ENCODE measurements around the gene KMO.

KMO gene

DNA sequence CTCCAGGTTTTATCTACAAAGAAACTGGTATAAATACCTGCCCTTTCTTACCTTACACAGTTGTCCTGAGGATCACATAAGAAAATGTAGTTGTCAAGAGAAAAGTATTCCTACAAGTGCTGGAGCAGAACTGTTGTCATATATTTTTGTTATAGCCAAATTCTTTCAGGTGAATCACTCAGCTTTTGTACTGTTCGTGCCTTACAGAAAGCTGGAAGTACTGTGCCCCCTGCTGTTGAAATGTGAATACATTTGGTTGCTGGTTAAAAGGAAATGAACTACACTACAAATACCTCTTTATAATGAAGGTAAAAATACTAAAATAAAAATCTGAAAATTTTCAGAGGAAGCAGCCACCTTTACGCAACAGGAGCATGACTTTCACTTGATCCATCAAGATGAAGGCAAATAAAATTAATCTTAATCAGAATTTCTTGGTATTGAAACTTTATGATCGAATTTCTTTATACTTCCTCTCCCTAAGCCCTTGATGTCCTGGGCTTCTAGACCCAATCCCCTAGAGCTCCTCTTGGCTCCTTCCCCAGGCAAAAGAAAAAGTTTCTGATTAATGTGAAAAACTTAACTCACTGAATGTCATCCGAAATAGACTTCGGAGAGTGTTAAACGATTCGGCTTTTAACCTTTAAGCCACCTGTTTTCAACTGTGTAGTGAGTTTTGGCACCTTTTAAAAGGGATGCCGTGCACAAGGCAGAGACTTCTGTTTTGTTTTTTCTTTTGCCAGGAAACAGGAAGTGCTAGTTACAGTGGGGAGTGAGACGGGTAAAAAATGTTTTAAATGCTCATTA lies 95.5 kb downstream of the KMO start:
- no peak for DNase-seq (ENCODE audit: low read depth in 2 of 2)

- no peak for DNase-seq (ENCODE audit: low read depth in 2 of 2)
Measured at GRCh38 chr1:241630005-241630404, 97.8 kb downstream of the KMO start.

GRCh38 chr1:241630476-241630875 lies 98.3 kb downstream of the KMO start:
- no peak for DNase-seq (ENCODE audit: low read depth in 2 of 2)

- DNase-seq (ENCODE audit: low read depth in 2 of 2), result no peak
Measured at GRCh38 chr1:241630899-241631298, 98.7 kb downstream of the KMO start.

DNA sequence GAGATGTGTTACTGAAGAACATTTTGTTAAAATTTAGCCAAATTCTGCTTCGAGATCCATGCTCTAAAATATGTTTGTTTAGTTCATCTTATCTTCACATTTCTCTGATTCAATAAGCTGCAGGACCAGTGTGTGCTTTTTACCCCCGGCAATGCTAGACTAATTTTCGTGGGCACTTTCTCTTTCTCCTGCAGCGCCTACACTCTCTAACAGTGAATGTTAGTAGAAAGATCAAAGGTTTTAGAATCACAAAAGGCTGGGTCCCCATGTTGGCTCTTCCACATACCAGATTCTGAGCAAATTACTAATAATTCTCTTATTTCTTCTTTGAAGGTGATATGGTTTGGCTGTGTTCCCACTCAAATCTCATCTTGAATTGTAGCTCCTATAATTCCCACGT lies 99.5 kb downstream of the KMO start:
- no peak for DNase-seq (ENCODE audit: low read depth in 2 of 2)

DNA sequence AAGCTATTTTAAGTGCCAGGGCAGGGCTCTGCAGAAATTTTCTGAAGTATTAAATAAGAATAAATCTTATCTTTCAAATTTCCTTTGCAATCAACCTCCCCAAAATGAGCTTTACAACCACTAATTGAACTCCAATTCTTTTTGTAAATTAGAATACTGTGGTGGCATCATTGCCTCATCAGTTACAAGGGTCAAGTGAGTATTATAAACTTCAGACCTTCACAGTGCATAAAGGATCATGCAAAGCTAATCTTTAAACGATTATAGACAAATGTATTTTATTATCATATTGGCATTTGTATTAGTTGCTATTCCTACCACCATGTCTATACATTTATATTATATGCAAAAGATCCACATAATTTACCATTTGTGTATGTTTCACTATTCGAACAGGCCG lies 100.8 kb downstream of the KMO start:
- no peak for DNase-seq (ENCODE audit: low read depth in 2 of 2)

- no peak for DNase-seq (ENCODE audit: low read depth in 2 of 2)
Measured at GRCh38 chr1:241635556-241636152, 103.5 kb downstream of the KMO start.

DNA sequence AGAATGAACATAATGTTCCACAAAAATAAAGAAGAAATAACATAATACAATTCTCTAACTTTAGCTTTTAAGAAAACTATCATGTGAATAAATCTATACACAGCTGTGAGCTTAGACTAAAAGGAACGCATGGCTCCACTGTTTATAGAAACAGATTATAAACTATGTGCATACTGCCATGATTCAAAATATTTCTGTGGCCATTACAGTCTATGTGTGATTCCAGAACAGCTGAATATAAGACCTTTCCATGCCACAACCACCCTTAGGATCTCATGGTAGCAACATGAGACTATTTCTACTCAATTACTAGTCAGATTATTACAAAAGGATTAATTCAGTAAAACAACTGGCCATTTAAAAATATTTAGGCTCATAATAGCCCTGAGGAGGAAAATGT lies 104.1 kb downstream of the KMO start:
- no peak for DNase-seq (ENCODE audit: low read depth in 2 of 2)

DNA sequence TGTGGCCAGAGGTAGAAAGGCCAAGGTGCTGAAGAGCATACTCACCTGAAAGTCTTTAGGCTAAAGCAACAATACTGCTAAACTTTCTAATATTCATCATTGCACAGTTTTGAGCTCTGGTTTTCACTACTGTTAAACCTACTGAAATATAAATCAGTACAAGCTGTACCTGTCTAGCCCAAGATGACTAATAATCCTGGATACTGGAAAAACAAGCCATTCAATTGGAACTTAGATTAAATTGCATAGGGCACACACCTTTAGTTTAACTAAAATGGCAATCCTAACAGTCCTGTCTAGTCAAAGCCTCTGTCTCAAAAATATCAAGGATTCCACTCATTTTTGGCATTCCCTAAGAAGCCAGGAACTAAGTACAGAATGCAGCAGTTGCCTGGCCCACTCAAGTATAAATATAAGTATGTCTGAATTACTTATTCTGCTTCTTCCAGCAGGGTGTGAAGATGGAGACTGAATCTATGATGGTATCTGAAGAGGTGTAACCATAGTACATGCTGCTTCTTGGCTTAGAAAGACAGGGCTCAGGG lies 104.9 kb downstream of the KMO start:
- DNase-seq (ENCODE audit: low read depth in 2 of 2), result no peak

DNA sequence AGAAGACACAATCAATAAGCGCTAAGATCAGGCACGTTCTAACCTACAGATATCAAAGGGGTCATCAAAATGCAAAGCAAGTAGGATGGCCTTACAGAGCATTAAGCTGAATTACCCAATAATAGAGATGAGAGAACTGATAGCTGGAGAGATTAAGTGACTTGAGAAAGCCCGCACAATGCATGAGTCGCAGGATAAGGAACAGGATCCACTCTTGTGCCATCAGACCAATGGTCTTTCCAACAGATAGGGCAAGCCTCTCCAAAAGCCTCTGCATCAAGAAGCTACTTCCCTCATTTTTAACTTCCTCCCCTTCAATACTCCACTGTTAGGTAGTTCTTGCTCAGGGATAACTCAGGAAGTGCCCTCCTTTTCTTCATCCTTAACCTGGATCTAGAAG lies 105.4 kb downstream of the KMO start:
- DNase-seq (ENCODE audit: low read depth in 2 of 2), result no peak

- DNase-seq (ENCODE audit: low read depth in 2 of 2), result no peak
Measured at GRCh38 chr1:241638099-241638682, 106.0 kb downstream of the KMO start.

- no peak for DNase-seq (ENCODE audit: low read depth in 2 of 2)
Measured at GRCh38 chr1:241638909-241639622, 106.9 kb downstream of the KMO start.

DNA sequence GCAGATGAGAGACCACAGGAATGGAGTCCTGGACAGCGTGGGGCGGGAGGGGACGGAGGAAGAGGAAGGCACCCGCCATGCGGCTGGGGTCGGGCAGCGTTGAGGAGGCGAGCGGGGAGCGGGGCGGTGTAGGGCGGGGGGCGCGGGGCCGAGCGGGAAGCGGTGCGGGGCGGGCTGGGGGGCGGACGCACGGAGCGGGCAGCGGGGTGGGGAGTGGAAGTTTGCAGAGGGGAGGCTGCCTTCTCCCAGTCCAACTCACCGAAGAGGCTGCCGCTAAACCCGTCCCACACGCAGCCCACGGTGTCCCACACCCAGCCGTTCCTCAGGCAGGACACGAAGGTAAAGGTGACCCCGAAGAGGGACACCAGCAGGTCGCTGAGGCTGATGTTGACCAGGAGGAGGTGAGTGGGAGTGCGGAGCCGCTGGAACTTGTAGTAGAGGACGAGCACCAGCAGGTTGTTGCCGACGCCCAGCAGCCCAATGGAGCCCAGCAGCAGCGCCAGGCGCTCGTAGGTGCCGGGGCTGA lies 107.5 kb downstream of the KMO start:
- DNase-seq (ENCODE audit: low read depth in 2 of 2), result peak in 1 of 2 donors; percentile 21

- peak; percentile 76 to 90 for DNase-seq (ENCODE audit: low read depth in 2 of 2)
Measured at GRCh38 chr1:241640149-241640866, 108.1 kb downstream of the KMO start, which contains the start of the genes CHML and OPN3. Gene CHML, minus strand, starts transcription at chr1:241640369. Its CDS starts 4,603 bp downstream, at chr1:241635766. Gene OPN3, minus strand, starts transcription at chr1:241640369. Its CDS starts 115 bp downstream, at chr1:241640254.

GRCh38 chr1:241640867-241641622 lies 108.9 kb downstream of the KMO start:
- DNase-seq (ENCODE audit: low read depth in 2 of 2), result no peak

DNA sequence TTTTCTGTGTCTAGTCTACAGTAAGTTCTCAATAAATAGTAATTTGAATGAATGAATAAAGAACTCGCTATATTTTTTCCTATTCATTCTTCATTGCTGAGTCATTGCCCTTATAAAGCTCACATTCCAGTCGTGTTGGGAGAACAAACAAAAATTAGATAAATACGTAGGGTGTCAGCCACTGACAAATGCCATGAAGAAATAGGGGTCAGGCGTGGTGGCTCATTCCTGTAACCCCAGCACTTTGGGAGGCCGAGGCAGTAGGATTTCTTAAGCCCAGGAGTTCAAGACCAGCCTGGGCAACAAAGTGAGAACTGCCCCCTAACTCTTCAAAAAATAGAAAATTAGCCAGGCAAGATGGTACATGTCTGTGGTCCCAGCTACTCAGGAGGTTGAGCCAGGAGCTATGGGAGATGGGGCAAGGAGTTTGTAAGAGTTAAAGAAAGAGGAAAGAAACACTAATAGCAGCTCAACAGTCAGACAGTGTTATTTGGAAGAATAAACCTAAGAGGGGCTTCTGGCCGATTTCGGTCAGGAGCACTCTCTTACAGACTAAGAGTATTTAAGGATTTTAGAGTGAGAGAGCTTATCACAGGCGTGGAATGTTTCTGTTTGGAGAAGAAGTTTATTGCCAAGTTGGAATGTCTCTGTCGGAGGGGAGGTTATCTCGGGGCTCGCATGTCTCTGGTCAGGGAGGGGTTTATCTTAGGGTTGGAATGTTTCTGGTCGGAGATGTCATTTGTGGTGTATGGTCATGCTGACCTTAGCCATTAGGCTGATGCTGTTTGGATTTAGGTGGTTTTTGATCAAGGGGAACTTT lies 109.8 kb downstream of the KMO start:
- no peak for DNase-seq (ENCODE audit: low read depth in 2 of 2)

GRCh38 chr1:241642593-241642944 lies 110.4 kb downstream of the KMO start:
- DNase-seq (ENCODE audit: low read depth in 2 of 2), result no peak

- no peak for DNase-seq (ENCODE audit: low read depth in 2 of 2)
Measured at GRCh38 chr1:241644259-241644658, 112.1 kb downstream of the KMO start.

DNA sequence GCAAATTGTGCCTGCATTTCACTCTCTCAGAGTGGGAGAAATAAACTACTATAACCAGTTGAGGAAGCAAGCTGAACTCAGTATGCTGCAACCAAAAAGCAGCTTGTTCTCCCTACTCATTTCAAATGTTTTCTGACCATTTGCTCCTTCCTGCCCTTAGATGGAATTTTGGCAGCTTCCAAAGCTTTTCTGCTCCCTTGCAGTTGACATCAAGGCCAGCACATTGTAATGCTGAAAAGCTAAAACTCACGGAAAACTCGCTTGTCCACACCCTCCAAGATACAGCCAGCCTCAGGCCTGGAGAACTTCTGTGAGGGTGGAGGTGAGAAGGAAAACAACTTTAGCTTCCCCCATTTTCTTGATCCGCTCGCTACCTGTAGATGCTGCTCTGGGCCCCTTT lies 113.0 kb downstream of the KMO start:
- no peak for DNase-seq (ENCODE audit: low read depth in 2 of 2)

All from stimulated activated CD8-positive, alpha-beta memory T cell treated with anti-CD3 and anti-CD28 coated beads, Interleukin-7, amount 100 ng/mL, for 4 hours (primary cell).